22Rv1 (cell line): ENCODE results near the gene UFSP1.

Experiments
- H3K27ac ChIP-seq: fragments of 450-650 bp; 2 replicates; pipeline ENCODE4 v1.5.1; 2017
- CTCF ChIP-seq: fragments of 450-650 bp; IDR thresholded peaks from 2 replicates; pipeline ENCODE4 v1.5.1; 2017; ENCODE audit warnings: mild to moderate bottlenecking
- ZFX ChIP-seq: fragments of 450-650 bp; IDR thresholded peaks from 2 replicates; pipeline ENCODE4 v1.6.1; 2017; ENCODE audit warnings: antibody characterized with exemption, borderline replicate concordance

UFSP1 gene

DNA sequence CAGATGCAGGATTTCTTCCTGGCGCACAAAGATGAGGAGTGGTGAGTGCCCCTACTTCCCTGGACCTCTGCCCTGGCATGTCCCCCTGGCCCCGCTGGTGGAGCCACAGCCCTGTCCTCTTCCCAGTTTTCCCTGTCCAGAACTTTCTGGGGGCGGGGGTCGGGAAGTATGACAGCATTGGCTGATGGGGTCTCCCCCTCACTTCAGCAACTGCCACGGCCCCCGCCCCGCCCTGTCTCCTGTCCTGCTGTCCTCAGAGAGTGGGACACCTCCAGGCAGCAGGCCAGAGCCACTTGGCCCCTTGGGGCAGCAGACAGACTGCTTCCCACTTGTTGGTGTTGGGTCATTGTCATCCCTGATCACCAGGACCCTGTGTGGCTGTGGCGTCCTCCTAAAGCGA, 7.3 kb downstream of the UFSP1 start:
- TF ChIP-seq CTCF (no peak), ZFX (no peak)
- peak overlapping the region; percentile 36; the same call in 1 of the 2 replicates for H3K27ac ChIP-seq

DNA sequence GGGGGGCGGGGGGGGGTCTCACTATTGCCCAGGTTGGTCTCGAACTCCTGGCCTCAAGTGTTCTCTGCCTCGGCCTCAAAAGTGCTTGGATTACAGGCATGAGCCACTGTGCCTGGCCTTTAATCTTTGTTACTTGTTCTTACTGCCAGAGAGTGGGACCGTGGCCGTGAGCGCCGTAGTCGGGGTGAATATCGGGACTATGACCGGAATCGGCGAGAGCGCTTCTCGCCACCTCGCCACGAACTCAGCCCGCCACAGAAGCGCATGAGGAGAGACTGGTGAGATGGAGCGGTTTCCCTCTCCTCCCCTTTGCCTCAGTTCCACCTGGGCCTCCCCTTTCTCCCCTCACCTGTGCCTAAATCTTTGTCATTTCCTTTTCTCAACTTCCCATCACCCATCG, 8.4 kb downstream of the UFSP1 start:
- H3K27ac ChIP-seq: no peak overlapping the region
- TF ChIP-seq ZFX (no peak), CTCF (no peak)

GRCh38 chr7:100880645-100881044, 8.9 kb downstream of the UFSP1 start:
- TF ChIP-seq CTCF (no peak), ZFX (no peak)

GRCh38 chr7:100879685-100880261, 9.7 kb downstream of the UFSP1 start:
- H3K27ac ChIP-seq: peak overlapping the region; percentile 27; the same call in 1 of the 2 replicates
- TF ChIP-seq ZFX (no peak), CTCF (no peak)

More at GRCh38 chr7:100880645-100881044, 8.9 kb downstream of the UFSP1 start:
- H3K27ac ChIP-seq: no peak overlapping the region

DNA sequence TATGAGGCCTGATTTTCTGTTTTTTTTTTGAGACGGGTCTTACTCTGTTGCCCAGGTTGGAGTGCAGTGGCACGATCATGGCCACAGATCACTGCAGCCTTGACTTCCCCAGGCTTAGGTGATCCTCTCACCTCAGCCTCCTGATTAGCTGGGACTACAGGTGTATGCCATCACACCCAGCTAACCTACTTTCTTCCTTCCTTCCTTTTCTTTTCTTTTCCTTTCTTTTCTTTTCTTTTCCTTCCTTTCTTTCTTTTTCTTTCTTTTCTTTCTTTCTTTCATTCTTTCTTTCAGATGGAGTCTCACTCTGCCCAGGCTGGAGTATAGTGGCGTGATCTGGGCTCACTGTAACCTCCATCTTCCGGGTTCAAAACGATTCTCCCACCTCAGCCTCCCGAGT, 10.8 kb downstream of the UFSP1 start:
- TF ChIP-seq CTCF: no peak
- TF ChIP-seq ZFX: no peak
- H3K27ac ChIP-seq: peak overlapping the region; percentile 27; the same call in 1 of the 2 replicates

DNA sequence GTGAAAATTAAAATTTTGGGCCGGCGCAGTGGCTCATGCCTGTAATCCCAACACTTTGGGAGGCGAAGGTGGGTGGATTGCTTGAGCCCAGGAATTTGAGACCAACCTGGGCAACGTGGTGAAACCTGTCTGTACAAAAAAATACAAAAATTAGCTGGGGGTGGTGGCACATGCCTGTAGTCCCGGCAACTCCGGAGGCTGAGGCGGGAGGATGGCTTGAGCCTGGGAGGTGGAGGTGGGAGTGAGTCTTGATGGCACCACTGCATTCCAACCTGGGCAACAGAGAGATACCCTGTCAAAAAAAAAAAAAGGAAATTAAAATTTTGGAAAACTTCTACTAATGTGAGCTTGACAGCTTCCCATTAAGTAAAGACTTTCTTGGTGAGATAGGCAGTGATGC, 11.5 kb downstream of the UFSP1 start:
- no peak for TF ChIP-seq ZFX
- TF ChIP-seq CTCF: no peak
- H3K27ac ChIP-seq: peak overlapping the region; percentile 27; the same call in 1 of the 2 replicates

GRCh38 chr7:100875356-100875751, 14.2 kb downstream of the UFSP1 start:
- TF ChIP-seq CTCF (no peak), ZFX (no peak)
- peak overlapping the region; percentile 94 for H3K27ac ChIP-seq
